Esophagus squamous epithelium (tissue), 5 donors: ENCODE measurements around the gene MYCBP2. TPM values are rescaled to one million over a fixed set of nuclear protein-coding genes. Genes with fewer than 3 reads are reported as not detected.
"Not testable (repeated sequence)": the region's sequence is repeated elsewhere in the genome, so short reads cannot be mapped to it uniquely, and the experiment has no call there.

Source experiments
- DNase-seq: peaks from one replicate; lab custom pipeline; 2025; lab: John Stamatoyannopoulos, UW
- H3K27ac ChIP-seq, 4 donors: fragments of 200-600 bp; sonication (generic); one replicate each; pipeline ENCODE4 v1.5.1; 2016 to 2019; ENCODE audit warnings: mild to moderate bottlenecking in 1 of 4
- H3K27me3 ChIP-seq, 4 donors: fragments of 200-600 bp; sonication (generic); 1 replicate in 3 of 4; 2 replicates in 1 of 4; pipeline versions ENCODE4 v1.5.1 to v1.6.0; 2017 to 2021; ENCODE audit warnings: antibody characterized with exemption in 1 of 4
- H3K36me3 ChIP-seq, 3 donors: fragments of 200-600 bp; sonication (generic); one replicate each; pipeline ENCODE4 v1.5.1; 2016 to 2019
- H3K4me1 ChIP-seq, 3 donors: fragments of 200-600 bp; sonication (generic); one replicate each; pipeline ENCODE4 v1.5.1; 2017 to 2019
- H3K4me3 ChIP-seq, 4 donors: fragments of 200-600 bp; sonication (generic); 1 replicate in 3 of 4; 2 replicates in 1 of 4; pipeline ENCODE4 v1.5.1; 2016 to 2019; ENCODE audit warnings: mild to moderate bottlenecking in 2 of 4, moderate library complexity in 1 of 4
- H3K9me3 ChIP-seq, 3 donors: fragments of 200-600 bp; sonication (generic); one replicate each; pipeline ENCODE4 v1.5.1; 2016 to 2019
- CTCF ChIP-seq, 6 experiments: fragments of 450-650 bp in 4 of 6; fragments of 200-600 bp in 2 of 6; sonication (generic) in 2 of 6; IDR thresholded peaks; one replicate each; pipeline ENCODE4 v1.5.1; 2016 to 2019; ENCODE audit warnings: antibody characterized with exemption in 6 of 6, mild to moderate bottlenecking in 4 of 6, moderate library complexity in 4 of 6
- POLR2A ChIP-seq, 4 donors: fragments of 450-650 bp; IDR thresholded peaks; one replicate each; pipeline ENCODE4 v1.6.1; 2017; ENCODE audit warnings: antibody characterized with exemption in 4 of 4, mild to moderate bottlenecking in 4 of 4, moderate library complexity in 3 of 4
- WGBS, 2 donors: methylation state at CpG; one replicate each; pipeline ENCODE4 v1.1.5; 2018; 5-methylcytosine and 5-hydroxymethylcytosine counted together
- intact Hi-C: fragments of 100-400 bp; cut with DNase I; formaldehyde crosslinking; loops from one replicate; pipeline ENCODE4 v1.15.0; 2022
- total RNA-seq, 4 donors: library from RNA; depleted of rRNA; stranded (reverse); fragments of >200 nt; gene quantifications; one replicate each; pipeline ENCODE4 v1.1.0, GENCODE V29; 2016
- donor health status: DM: yes; HTN: yes; CAD: no.

MYCBP2 gene
- total RNA-seq, 4 donors from 2014 or later, result 80.9 to 167 (median 130) TPM

GRCh38 chr13:77323858-77324257 is 3.0 kb downstream of the MYCBP2 start:
- no peaks in the 10 kb centered on the region for H3K36me3 ChIP-seq

GRCh38 chr13:77319536-77319935 is 7.4 kb downstream of the MYCBP2 start:
- H3K4me3 ChIP-seq, result no peak overlapping the region
- peaks cover 10 to 98% (median 43%) of the 10 kb centered on the region in 3 donors for H3K4me1 ChIP-seq
- no peak for TF ChIP-seq POLR2A (IDR thresholded peaks at IDR 0.05)
- no peak for TF ChIP-seq CTCF (IDR thresholded peaks at IDR 0.05)
- H3K27me3 ChIP-seq, result no peaks in the 10 kb centered on the region
- no peak overlapping the region for H3K27ac ChIP-seq
- no peak for DNase-seq
- H3K36me3 ChIP-seq, result peaks cover 0 to 10% (median 0%) of the 10 kb centered on the region in 3 donors
- H3K9me3 ChIP-seq, result no peaks in the 10 kb centered on the region
- 82 to 88% methylated on average over 2 of the region's 2 CpGs for WGBS, 2 donors
- intact Hi-C loops, result no loop called here

More at GRCh38 chr13:77323858-77324257, 3.0 kb downstream of the MYCBP2 start:
- no peaks in the 10 kb centered on the region for H3K9me3 ChIP-seq
- peak overlapping the region in 1 of 4 donors; percentile 98 for H3K4me3 ChIP-seq
- TF ChIP-seq CTCF (IDR thresholded peaks at IDR 0.05), result no peak
- TF ChIP-seq POLR2A (IDR thresholded peaks at IDR 0.05), result no peak
- H3K4me1 ChIP-seq, result peaks cover 20 to 85% (median 52%) of the 10 kb centered on the region in 3 donors
- 18 to 48% methylated on average over 1 of the region's 1 CpG for WGBS, 2 donors
- intact Hi-C loops, result loop anchor here (10.0 kb wide), 1 partner anchor 299 kb away; the partner anchor contains the start of gene FBXL3
- no peak for DNase-seq
- H3K27me3 ChIP-seq, result no peaks in the 10 kb centered on the region
- peak overlapping the region in 1 of 4 donors; percentile 89 for H3K27ac ChIP-seq

- H3K27me3 ChIP-seq, result no peaks in the 10 kb centered on the region
- peaks cover 0 to 10% (median 0%) of the 10 kb centered on the region in 3 donors for H3K36me3 ChIP-seq
- TF ChIP-seq POLR2A (IDR thresholded peaks at IDR 0.05) (no peak), CTCF (IDR thresholded peaks at IDR 0.05) (no peak)
- H3K4me3 ChIP-seq, result no peak overlapping the region
- H3K4me1 ChIP-seq, result peaks cover 2 to 95% (median 35%) of the 10 kb centered on the region in 3 donors
- H3K9me3 ChIP-seq, result no peaks in the 10 kb centered on the region
- intact Hi-C loops, result no loop called here
- H3K27ac ChIP-seq, result no peak overlapping the region
- 44 to 61% methylated on average over 2 of the region's 2 CpGs for WGBS, 2 donors
- no peak for DNase-seq
Measured at GRCh38 chr13:77318741-77319140, 8.2 kb downstream of the MYCBP2 start.

GRCh38 chr13:77316430-77316829 is 10.5 kb downstream of the MYCBP2 start:
- Histone ChIP-seq H3K9me3 (no peaks in the 10 kb centered on the region), H3K36me3 (peaks cover 0 to 10% (median 0%) of the 10 kb centered on the region in 3 donors), H3K4me3 (no peak overlapping the region), H3K27me3 (no peaks in the 10 kb centered on the region), H3K4me1 (peaks cover 0 to 90% (median 24%) of the 10 kb centered on the region in 3 donors), H3K27ac (peak overlapping the region in 3 of 4 donors; percentile 38 to 49 (median 39))
- WGBS, 2 donors, result 66 to 70% methylated on average over 4 of the region's 4 CpGs
- DNase-seq, result no peak
- intact Hi-C loops, result no loop called here
- TF ChIP-seq CTCF (IDR thresholded peaks at IDR 0.05) (no peak), POLR2A (IDR thresholded peaks at IDR 0.05) (no peak)

GRCh38 chr13:77315509-77315908 is 11.4 kb downstream of the MYCBP2 start:
- 76 to 79% methylated on average over 6 to 7 of the region's 7 CpGs for WGBS, 2 donors
- intact Hi-C loops, H3K9me3 ChIP-seq, H3K36me3 ChIP-seq, H3K4me3 ChIP-seq, DNase-seq, H3K27me3 ChIP-seq, H3K27ac ChIP-seq: not testable (repeated sequence)
- peaks cover 0 to 90% (median 23%) of the 10 kb centered on the region in 3 donors for H3K4me1 ChIP-seq
